HFF-Myc (cell line): ENCODE measurements around the gene ZBTB32.
A peak's percentile ranks its signal among the peaks of the same experiment; 100 is the strongest.

ENCODE experiments used
- DNase-seq: peaks from one replicate; pipeline ENCODE4 v3.0.0-alpha.2; 2011; ENCODE audit warnings: low read depth; ENCODE audit errors: extremely low read depth
- H3K4me3 ChIP-seq: replicated peaks from 2 replicates; pipeline ENCODE4 v1.5.1; 2011; ENCODE audit warnings: low read depth, mild to moderate bottlenecking, control low read depth, low read length
- CTCF ChIP-seq: IDR thresholded peaks from 2 replicates; pipeline ENCODE4 v1.5.1; 2012; ENCODE audit warnings: mild to moderate bottlenecking, low read depth, low read length, control low read depth; ENCODE audit errors: missing control alignments

ZBTB32 gene

GRCh38 chr19:35757749-35758608 is 53.6 kb downstream of the ZBTB32 start, which contains the start of gene PROSER3:
Gene PROSER3, plus strand, starts transcription at chr19:35758176. Its CDS starts 40 bp downstream, at chr19:35758216.
- H3K4me3 ChIP-seq: peak within 1 kb of the TSS; percentile 97
- peak; percentile 100 for DNase-seq
- no peak for TF ChIP-seq CTCF

- no peak for DNase-seq
- H3K4me3 ChIP-seq: peak overlapping the region; percentile 97; the same call in 1 of the 2 replicates
- no peak for TF ChIP-seq CTCF
Observed at GRCh38 chr19:35759697-35760096, 55.3 kb downstream of the ZBTB32 start.

GRCh38 chr19:35760711-35761349 is 56.5 kb downstream of the ZBTB32 start:
- H3K4me3 ChIP-seq: no peak overlapping the region
- no peak for DNase-seq
- TF ChIP-seq CTCF: no peak

- H3K4me3 ChIP-seq: no peak overlapping the region
- no peak for DNase-seq
- TF ChIP-seq CTCF: no peak
Observed at GRCh38 chr19:35764432-35765315, 60.3 kb downstream of the ZBTB32 start.
